Gastrocnemius medialis (tissue), 4 donors: ENCODE data around the gene EIF3F.

Experiments
- CTCF ChIP-seq, 5 experiments: fragments of 450-650 bp in 3 of 5; fragments of 200-600 bp in 2 of 5; sonication (generic) in 2 of 5; IDR thresholded peaks in 4 of 5; conservative IDR thresholded peaks in 1 of 5; 1 replicate in 4 of 5; 2 replicates in 1 of 5; pipeline ENCODE4 v1.5.1; 2016 to 2019; ENCODE audit warnings: antibody characterized with exemption in 5 of 5, mild to moderate bottlenecking in 3 of 5, moderate library complexity in 3 of 5
- POLR2A ChIP-seq, 2 donors: fragments of 450-650 bp; IDR thresholded peaks; one replicate each; pipeline ENCODE4 v1.6.1; 2017; ENCODE audit warnings: antibody characterized with exemption in 2 of 2, mild to moderate bottlenecking in 2 of 2, moderate library complexity in 2 of 2

- TF ChIP-seq CTCF (IDR thresholded peaks at IDR 0.05 in 4 of 5, conservative IDR thresholded peaks at IDR 0.05 in 1 of 5) (no peak), POLR2A (IDR thresholded peaks at IDR 0.05) (no peak)
These were observed 31.9 kb upstream of the EIF3F start for GRCh38 chr11:7955191-7955590.
